HCT116 (cell line): Measurements from ENCODE around the gene C1orf21. TPM values are rescaled to one million over a fixed set of nuclear protein-coding genes. Genes with fewer than 3 reads are reported as not detected.

Source experiments
- ATAC-seq: fragments of 200-7000 bp; cut with Tn5 transposase; 2 replicates; pipeline ENCODE4 v1.9.1; 2020; ENCODE audit warnings: mild to moderate bottlenecking, moderate library complexity
- BruUV-seq: library from RNA; stranded (reverse); fragments of 400-500 nt; replicated peaks from 2 replicates; lab custom pipeline; 2021; lab: Mats Ljungman, UMichigan
- CTCF ChIA-PET: fragments of 300-600 bp; sonication (Branson Sonifier 250); formaldehyde crosslinking; loops from one replicate; lab custom pipeline; 2021; ENCODE audit warnings: antibody characterized with exemption; lab: Charles Lee
- POLR2A ChIA-PET: fragments of 300-600, 350-600 bp; sonication (Branson Sonifier 250); formaldehyde crosslinking; loops from one replicate; lab custom pipeline; 2021; ENCODE audit warnings: antibody characterized with exemption; lab: Charles Lee
- RAD21 ChIA-PET, 2 experiments: fragments of 300-600 bp; sonication (Branson Sonifier 250); formaldehyde crosslinking; loops; one replicate each; lab custom pipeline; 2023; ENCODE audit warnings: low total read pairs in 2 of 2; ENCODE audit not compliant: uncharacterized antibody in 2 of 2, unreplicated experiment in 2 of 2, low non-redundant PET in 1 of 2; lab: Charles Lee
- DNase-seq: peaks from one replicate; pipeline ENCODE4 v3.0.0-alpha.2; 2010; ENCODE audit warnings: low read depth, low spot score
- H2AFZ ChIP-seq: fragments of 200-600 bp; shearing (Covaris generic), sonication (generic); 2 replicates; pipeline ENCODE4 v1.6.1; 2017; ENCODE audit warnings: low read depth, mixed run types, mixed read lengths, antibody characterized with exemption, low read length; ENCODE audit not compliant: poor library complexity, severe bottlenecking
- H3K27ac ChIP-seq: 2 replicates; pipeline ENCODE4 v1.5.1; 2012; ENCODE audit warnings: low read depth, low read length
- H3K27me3 ChIP-seq: fragments of 200-600 bp; sonication (generic); 2 replicates; pipeline ENCODE4 v1.6.1; 2016; ENCODE audit warnings: mixed run types, low read length, mixed read lengths; ENCODE audit not compliant: insufficient read depth
- H3K36me3 ChIP-seq, 2 experiments: fragments of 200-500 bp in 1 of 2; fragments of 200-600 bp in 1 of 2; sonication (Bioruptor generic) in 1 of 2; sonication (generic) in 1 of 2; 2 replicates each; pipeline versions ENCODE4 v1.5.1 to v1.6.1; 2014 to 2016; ENCODE audit warnings: low read length in 2 of 2, inconsistent platforms in 1 of 2, mixed read lengths in 1 of 2, mixed run types in 1 of 2; ENCODE audit not compliant: insufficient read depth in 2 of 2, control insufficient read depth in 1 of 2
- H3K4me1 ChIP-seq, 2 experiments: fragments of 200-600 bp in 1 of 2; sonication (generic) in 1 of 2; 2 replicates each; pipeline versions ENCODE4 v1.5.1 to v1.6.1; 2012 to 2017; ENCODE audit warnings: low read length in 2 of 2, inconsistent platforms in 1 of 2, mild to moderate bottlenecking in 1 of 2, mixed read lengths in 1 of 2, mixed run types in 1 of 2, moderate library complexity in 1 of 2; ENCODE audit not compliant: insufficient read depth in 2 of 2, control insufficient read depth in 1 of 2
- H3K4me2 ChIP-seq: fragments of 200-600 bp; sonication (generic); 2 replicates; pipeline ENCODE4 v1.6.1; 2017; ENCODE audit warnings: mixed run types, low read length, mixed read lengths
- H3K4me3 ChIP-seq, 2 experiments: fragments of 200-600 bp in 1 of 2; sonication (generic) in 1 of 2; replicated peaks in 1 of 2; 2 replicates each; pipeline ENCODE4 v1.5.1; 2011 to 2016; ENCODE audit warnings: low read length in 2 of 2, control low read depth in 1 of 2, low read depth in 1 of 2, mild to moderate bottlenecking in 1 of 2, mixed read lengths in 1 of 2, mixed run types in 1 of 2
- H3K79me2 ChIP-seq: fragments of 200-600 bp; sonication (generic); 2 replicates; pipeline ENCODE4 v1.6.1; 2017; ENCODE audit warnings: mild to moderate bottlenecking, mixed run types, low read length, moderate library complexity, mixed read lengths; ENCODE audit not compliant: insufficient read depth
- H3K9ac ChIP-seq: fragments of 200-600 bp; sonication (generic); 2 replicates; pipeline ENCODE4 v1.6.1; 2016; ENCODE audit warnings: low read length, mixed read lengths
- H3K9me2 ChIP-seq: fragments of 200-600 bp; sonication (generic), shearing (Covaris generic); 2 replicates; pipeline ENCODE4 v1.6.1; 2017; ENCODE audit warnings: mixed run types, mild to moderate bottlenecking, moderate library complexity; ENCODE audit not compliant: insufficient read depth
- H3K9me3 ChIP-seq, 2 experiments: fragments of 200-500 bp in 1 of 2; fragments of 200-600 bp in 1 of 2; sonication (Bioruptor generic) in 1 of 2; sonication (generic) in 1 of 2; 2 replicates each; pipeline ENCODE4 v1.6.1; 2014 to 2017; ENCODE audit warnings: low read length in 2 of 2, mixed read lengths in 2 of 2, inconsistent platforms in 1 of 2, low read depth in 1 of 2, mild to moderate bottlenecking in 1 of 2, mixed run types in 1 of 2, moderate library complexity in 1 of 2; ENCODE audit not compliant: control insufficient read depth in 1 of 2, insufficient read depth in 1 of 2
- H4K20me1 ChIP-seq: fragments of 200-600 bp; sonication (generic), shearing (Covaris generic); 2 replicates; pipeline ENCODE4 v1.6.1; 2017; ENCODE audit warnings: mixed run types, mild to moderate bottlenecking, moderate library complexity; ENCODE audit not compliant: insufficient read depth
- CBX3 ChIP-seq: IDR thresholded peaks from 2 replicates; pipeline ENCODE4 v1.6.1; 2012; ENCODE audit warnings: low read depth
- CEBPB ChIP-seq: IDR thresholded peaks from 2 replicates; pipeline ENCODE4 v1.6.1; 2012; ENCODE audit warnings: low read depth
- EGR1 ChIP-seq: IDR thresholded peaks from 2 replicates; pipeline ENCODE4 v1.6.1; 2012; ENCODE audit warnings: low read depth
- EZH2 ChIP-seq: fragments of 200-600 bp; sonication (generic); IDR thresholded peaks from 2 replicates; pipeline ENCODE4 v1.6.1; 2017; ENCODE audit warnings: antibody characterized with exemption, mixed run types
- EZH2phosphoT487 ChIP-seq: fragments of 200-600 bp; IDR thresholded peaks from 2 replicates; pipeline ENCODE4 v1.6.1; 2018; ENCODE audit warnings: antibody characterized with exemption, borderline replicate concordance
- FOSL1 ChIP-seq: IDR thresholded peaks from 2 replicates; pipeline ENCODE4 v1.6.1; 2012; ENCODE audit warnings: low read depth
- SP1 ChIP-seq: IDR thresholded peaks from 2 replicates; pipeline ENCODE4 v1.6.1; 2012; ENCODE audit warnings: low read depth
- YY1 ChIP-seq: IDR thresholded peaks from 2 replicates; pipeline ENCODE4 v1.6.1; 2011; ENCODE audit warnings: low read length, low read depth, moderate library complexity, mild to moderate bottlenecking; ENCODE audit not compliant: insufficient replicate concordance; ENCODE audit errors: extremely low read depth
- ZNF274 ChIP-seq: fragments of 200-500 bp; sonication (Bioruptor generic); IDR thresholded peaks from 2 replicates; pipeline ENCODE4 v1.6.1; 2014; ENCODE audit warnings: mild to moderate bottlenecking, low read depth, low read length, inconsistent platforms
- intact Hi-C: fragments of 100-400 bp; cut with micrococcal nuclease; formaldehyde crosslinking; loops from 2 replicates; pipeline ENCODE4 v1.10.0; 2022
- total RNA-seq: library from RNA; stranded (reverse); gene quantifications from one replicate; pipeline ENCODE4 v1.2.1, GENCODE V29; 2021; ENCODE audit not compliant: unreplicated experiment
- TF ChIP-seq, protein P1 (sequence below): IDR thresholded peaks from 2 replicates; pipeline ENCODE4 v1.6.1; 2011; ENCODE audit warnings: mild to moderate bottlenecking, low read length, moderate library complexity; ENCODE audit not compliant: insufficient replicate concordance; ENCODE audit errors: extremely low read depth
- TF ChIP-seq, protein P2 (sequence below): IDR thresholded peaks from 2 replicates; pipeline ENCODE4 v1.6.1; 2012
- TF ChIP-seq, protein P3 (sequence below): IDR thresholded peaks from 2 replicates; pipeline ENCODE4 v1.6.1; 2012

C1orf21 gene
- total RNA-seq, 1 experiment from 2014 or later: 8.9 TPM

DNA sequence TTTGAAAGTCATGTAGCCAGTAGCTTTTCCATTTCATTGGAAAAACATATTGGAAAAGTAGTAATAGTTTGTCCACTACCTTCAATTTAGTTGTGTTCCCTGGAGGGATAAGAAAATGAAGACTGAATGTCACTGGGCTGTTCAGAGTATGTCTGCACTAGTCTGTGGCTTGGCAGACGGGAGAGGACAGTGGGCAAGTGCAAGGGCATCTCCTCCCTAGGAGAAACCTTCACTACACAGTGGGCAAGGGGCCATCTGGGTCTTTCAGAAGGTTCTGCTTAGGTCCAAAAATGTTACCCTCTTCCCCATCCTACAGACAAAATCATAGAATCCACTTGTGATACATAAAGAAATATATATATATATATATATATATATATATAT is 118.1 kb downstream of the C1orf21 start:
- Histone ChIP-seq H3K9me2 (no peaks in the 10 kb centered on the region), H3K4me2 (no peak overlapping the region), H3K9me3 (no peaks in the 10 kb centered on the region), H3K4me1 (no peaks in the 10 kb centered on the region), H2AFZ (no peak overlapping the region), H3K9ac (no peak overlapping the region), H3K36me3 (no peaks in the 10 kb centered on the region), H3K27me3 (no peaks in the 10 kb centered on the region), H4K20me1 (no peaks in the 10 kb centered on the region), H3K79me2 (no peaks in the 10 kb centered on the region), H3K4me3 (no peak overlapping the region), H3K27ac (no peak overlapping the region)
- no peak for ATAC-seq
- ChIA-PET CTCF (no interaction called here), POLR2A (no interaction called here), RAD21 (no interaction called here)
- DNase-seq: no peak
- no TSS peak for BruUV-seq
- TF ChIP-seq, protein P1, sequence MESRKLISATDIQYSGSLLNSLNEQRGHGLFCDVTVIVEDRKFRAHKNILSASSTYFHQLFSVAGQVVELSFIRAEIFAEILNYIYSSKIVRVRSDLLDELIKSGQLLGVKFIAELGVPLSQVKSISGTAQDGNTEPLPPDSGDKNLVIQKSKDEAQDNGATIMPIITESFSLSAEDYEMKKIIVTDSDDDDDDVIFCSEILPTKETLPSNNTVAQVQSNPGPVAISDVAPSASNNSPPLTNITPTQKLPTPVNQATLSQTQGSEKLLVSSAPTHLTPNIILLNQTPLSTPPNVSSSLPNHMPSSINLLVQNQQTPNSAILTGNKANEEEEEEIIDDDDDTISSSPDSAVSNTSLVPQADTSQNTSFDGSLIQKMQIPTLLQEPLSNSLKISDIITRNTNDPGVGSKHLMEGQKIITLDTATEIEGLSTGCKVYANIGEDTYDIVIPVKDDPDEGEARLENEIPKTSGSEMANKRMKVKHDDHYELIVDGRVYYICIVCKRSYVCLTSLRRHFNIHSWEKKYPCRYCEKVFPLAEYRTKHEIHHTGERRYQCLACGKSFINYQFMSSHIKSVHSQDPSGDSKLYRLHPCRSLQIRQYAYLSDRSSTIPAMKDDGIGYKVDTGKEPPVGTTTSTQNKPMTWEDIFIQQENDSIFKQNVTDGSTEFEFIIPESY: no peak
- TF ChIP-seq EZH2: no peak
- no peak for TF ChIP-seq ZNF274
- no peak for TF ChIP-seq CEBPB
- no peak for TF ChIP-seq YY1
- TF ChIP-seq, protein P2, sequence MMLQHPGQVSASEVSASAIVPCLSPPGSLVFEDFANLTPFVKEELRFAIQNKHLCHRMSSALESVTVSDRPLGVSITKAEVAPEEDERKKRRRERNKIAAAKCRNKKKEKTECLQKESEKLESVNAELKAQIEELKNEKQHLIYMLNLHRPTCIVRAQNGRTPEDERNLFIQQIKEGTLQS: no peak
- no peak for TF ChIP-seq FOSL1
- TF ChIP-seq CBX3: no peak
- TF ChIP-seq EGR1: no peak
- TF ChIP-seq, protein P3, sequence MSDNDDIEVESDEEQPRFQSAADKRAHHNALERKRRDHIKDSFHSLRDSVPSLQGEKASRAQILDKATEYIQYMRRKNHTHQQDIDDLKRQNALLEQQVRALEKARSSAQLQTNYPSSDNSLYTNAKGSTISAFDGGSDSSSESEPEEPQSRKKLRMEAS: no peak
- no peak for TF ChIP-seq EZH2phosphoT487
- TF ChIP-seq SP1: no peak
- intact Hi-C loops: no loop called here
